ENCODE data around the gene ZNF213. TPM values are rescaled to one million over a fixed set of nuclear protein-coding genes. Genes with fewer than 3 reads are reported as not detected.
A peak's percentile ranks its signal among the peaks of the same experiment; 100 is the strongest.

ZNF213 gene
- total and polyA plus RNA-seq, 12 donors, result 2.6 to 19.5 (median 12.2) TPM

GRCh38 chr16:3152277-3152990, 17.6 kb downstream of the ZNF213 start:
- Histone ChIP-seq H3K9me3 (replicated peaks in 1 of 3) (no peaks in the 10 kb centered on the region), H3K27ac (peak overlapping the region in 2 of 5 donors; percentile 74 to 75), H3K27me3 (no peaks in the 10 kb centered on the region), H3K36me3 (replicated peaks in 1 of 2) (no peaks in the 10 kb centered on the region), H3K4me1 (replicated peaks in 1 of 2) (peaks cover 0 to 26% of the 10 kb centered on the region in 2 donors), H3K4me3 (peak overlapping the region in 1 of 4 donors; percentile 30)
- WGBS, 4 donors, result 0 to 2% (median 2%) methylated on average over 39 to 42 of the region's 42 CpGs
- intact Hi-C loops (cut with DNase I), result no loop called here
- TF ChIP-seq CTCF (IDR thresholded peaks at IDR 0.05) (peak in 5 of 6 experiments; percentile 14 to 33 (median 15)), POLR2A (IDR thresholded peaks at IDR 0.05) (no peak)
- DNase-seq, result peak; percentile 85 to 97 (median 87)

GRCh38 chr16:3152991-3153368, 18.2 kb downstream of the ZNF213 start:
- intact Hi-C loops (cut with DNase I), result no loop called here
- H3K4me3 ChIP-seq, result peak overlapping the region in 1 of 4 donors; percentile 30

GRCh38 chr16:3155181-3155580, 20.4 kb downstream of the ZNF213 start:
- no peaks in the 10 kb centered on the region for H3K27me3 ChIP-seq
- H3K36me3 ChIP-seq (replicated peaks in 1 of 2), result no peaks in the 10 kb centered on the region
- intact Hi-C loops (cut with DNase I), result no loop called here
- no peak overlapping the region for H3K4me3 ChIP-seq
- H3K4me1 ChIP-seq (replicated peaks in 1 of 2), result peaks cover 0 to 22% of the 10 kb centered on the region in 2 donors
- WGBS, 4 donors, result 63 to 97% (median 94%) methylated on average over 2 of the region's 2 CpGs
- H3K9me3 ChIP-seq (replicated peaks in 1 of 3), result no peaks in the 10 kb centered on the region
- no peak for TF ChIP-seq POLR2A (IDR thresholded peaks at IDR 0.05)
- no peak for DNase-seq
- no peak overlapping the region for H3K27ac ChIP-seq

More at GRCh38 chr16:3152991-3153368, 18.2 kb downstream of the ZNF213 start:
- TF ChIP-seq POLR2A (IDR thresholded peaks at IDR 0.05) (no peak), CTCF (IDR thresholded peaks at IDR 0.05) (no peak)
- Histone ChIP-seq H3K27ac (peak overlapping the region in 2 of 5 donors; percentile 74 to 75), H3K4me1 (replicated peaks in 1 of 2) (peaks cover 0 to 31% of the 10 kb centered on the region in 2 donors), H3K27me3 (no peaks in the 10 kb centered on the region), H3K36me3 (replicated peaks in 1 of 2) (no peaks in the 10 kb centered on the region), H3K9me3 (replicated peaks in 1 of 3) (no peaks in the 10 kb centered on the region)
- WGBS, 4 donors, result 9 to 12% (median 10%) methylated on average over 8 of the region's 8 CpGs
- DNase-seq, result no peak

GRCh38 chr16:3155972-3156371, 21.1 kb downstream of the ZNF213 start:
- DNase-seq, result no peak
- TF ChIP-seq CTCF (IDR thresholded peaks at IDR 0.05) (no peak), POLR2A (IDR thresholded peaks at IDR 0.05) (no peak)
- H3K9me3 ChIP-seq (replicated peaks in 1 of 3), result no peaks in the 10 kb centered on the region
- no peaks in the 10 kb centered on the region for H3K27me3 ChIP-seq
- H3K4me1 ChIP-seq (replicated peaks in 1 of 2), result peaks cover 0 to 19% of the 10 kb centered on the region in 2 donors
- intact Hi-C loops (cut with DNase I), result no loop called here
- no peaks in the 10 kb centered on the region for H3K36me3 ChIP-seq (replicated peaks in 1 of 2)
- WGBS, 4 donors, result 90 to 96% (median 95%) methylated on average over 3 of the region's 3 CpGs
- no peak overlapping the region for H3K4me3 ChIP-seq
- no peak overlapping the region for H3K27ac ChIP-seq

All from adrenal gland (tissue), 12 donors.